H1 (cell line): ENCODE results near the gene SPIRE1. TPM values are rescaled to one million over a fixed set of nuclear protein-coding genes. Genes with fewer than 3 reads are reported as not detected.

Experiments used
- CTCF ChIA-PET: fragments of 300-600 bp; sonication (Branson Sonifier 250); formaldehyde crosslinking; loops from one replicate; lab custom pipeline; 2021; ENCODE audit not compliant: partially characterized antibody; lab: Charles Lee
- POLR2A ChIA-PET: fragments of 300-600 bp; sonication (Branson Sonifier 250); formaldehyde crosslinking; loops from one replicate; lab custom pipeline; 2021; ENCODE audit warnings: inconsistent platforms; ENCODE audit not compliant: partially characterized antibody; lab: Charles Lee
- DNase-seq, 2 experiments: peaks; one replicate each; pipeline versions ENCODE4 v3.0.0 to v3.0.0-alpha.2; 2010 to 2022; ENCODE audit warnings: low spot score in 2 of 2, low read depth in 1 of 2, mixed read lengths in 1 of 2
- FAIRE-seq: peaks from 2 replicates; lab custom pipeline; 2011; peaks lifted over from hg19 to GRCh38; lab: Jason Lieb, UNC
- H2AFZ ChIP-seq: 2 replicates; pipeline ENCODE4 v1.8.1; 2012; ENCODE audit warnings: low read length, inconsistent platforms
- H2AK5ac ChIP-seq: 2 replicates; pipeline ENCODE4 v1.6.1; 2013; ENCODE audit warnings: low read depth, low read length
- H2BK120ac ChIP-seq: replicated peaks from 2 replicates; pipeline ENCODE3; 2013; ENCODE audit warnings: low read depth, low read length, inconsistent platforms
- H2BK12ac ChIP-seq: 2 replicates; pipeline ENCODE4 v1.6.1; 2013; ENCODE audit warnings: low read depth, low read length
- H2BK15ac ChIP-seq: 2 replicates; pipeline ENCODE4 v1.6.1; 2013; ENCODE audit warnings: low read length
- H2BK20ac ChIP-seq: 2 replicates; pipeline ENCODE4 v1.6.1; 2013; ENCODE audit warnings: low read length
- H2BK5ac ChIP-seq: 2 replicates; pipeline ENCODE4 v1.6.1; 2013; ENCODE audit warnings: low read depth, low read length
- H3K14ac ChIP-seq: 2 replicates; pipeline ENCODE4 v1.6.1; 2013; ENCODE audit warnings: inconsistent platforms; ENCODE audit not compliant: insufficient read length
- H3K18ac ChIP-seq: 2 replicates; pipeline ENCODE4 v1.6.1; 2013; ENCODE audit warnings: low read length; ENCODE audit errors: extremely low read depth
- H3K23ac ChIP-seq: 2 replicates; pipeline ENCODE4 v1.6.1; 2013; ENCODE audit warnings: inconsistent platforms; ENCODE audit not compliant: insufficient read length
- H3K23me2 ChIP-seq: 2 replicates; pipeline ENCODE4 v1.6.1; 2013; ENCODE audit warnings: low read depth, low read length
- H3K27ac ChIP-seq: 2 replicates; pipeline ENCODE4 v1.6.1; 2011; ENCODE audit warnings: low read depth, low read length, inconsistent platforms
- H3K27me3 ChIP-seq, 4 experiments: replicated peaks in 1 of 4; 1 replicate in 1 of 4; 2 replicates in 3 of 4; pipeline versions ENCODE4 v1.6.1 to v1.8.1; 2011 to 2013; ENCODE audit warnings: low read length in 3 of 4, mild to moderate bottlenecking in 3 of 4, inconsistent platforms in 2 of 4, mixed read lengths in 2 of 4, moderate library complexity in 1 of 4; ENCODE audit not compliant: control insufficient read depth in 3 of 4, insufficient read depth in 3 of 4; ENCODE audit errors: extremely low read depth in 1 of 4
- H3K36me3 ChIP-seq, 4 experiments: 2 replicates each; pipeline versions ENCODE4 v1.6.1 to v1.8.1; 2011 to 2013; ENCODE audit warnings: mild to moderate bottlenecking in 4 of 4, low read length in 3 of 4, moderate library complexity in 2 of 4, control low read depth in 1 of 4, inconsistent platforms in 1 of 4; ENCODE audit not compliant: insufficient read depth in 4 of 4, control insufficient read depth in 2 of 4
- H3K4ac ChIP-seq: replicated peaks from 2 replicates; pipeline ENCODE3; 2013; ENCODE audit warnings: low read length, low read depth, mixed read lengths, inconsistent platforms; ENCODE audit not compliant: insufficient read length
- H3K4me1 ChIP-seq, 4 experiments: replicated peaks in 1 of 4; 1 replicate in 1 of 4; 2 replicates in 3 of 4; pipeline versions ENCODE4 v1.6.1 to v1.8.1; 2011 to 2013; ENCODE audit warnings: low read length in 3 of 4, inconsistent platforms in 2 of 4, mixed read lengths in 1 of 4; ENCODE audit not compliant: insufficient read depth in 4 of 4, control insufficient read depth in 3 of 4
- H3K4me2 ChIP-seq, 2 experiments: 2 replicates each; pipeline versions ENCODE4 v1.6.1 to v1.8.1; 2011 to 2013; ENCODE audit warnings: low read depth in 2 of 2, low read length in 2 of 2, control low read depth in 1 of 2, inconsistent platforms in 1 of 2, mild to moderate bottlenecking in 1 of 2; ENCODE audit not compliant: insufficient read depth in 1 of 2
- H3K4me3 ChIP-seq, 4 experiments: fragments of 200-600, 300-600 bp in 1 of 4; sonication (generic), shearing (Covaris generic), sonication (Bioruptor Twin) in 1 of 4; 2 replicates each; pipeline versions ENCODE4 v1.5.1 to v1.8.1; 2011 to 2016; ENCODE audit warnings: low read length in 4 of 4, low read depth in 3 of 4, control low read depth in 2 of 4, inconsistent platforms in 2 of 4, mild to moderate bottlenecking in 2 of 4, mixed read lengths in 1 of 4, moderate library complexity in 1 of 4; ENCODE audit not compliant: insufficient read depth in 2 of 4; ENCODE audit errors: extremely low read depth in 1 of 4
- H3K56ac ChIP-seq: replicated peaks from 2 replicates; pipeline ENCODE3; 2013; ENCODE audit warnings: low read depth, mild to moderate bottlenecking, mixed read lengths, low read length, inconsistent platforms; ENCODE audit not compliant: insufficient read length
- H3K79me1 ChIP-seq: 2 replicates; pipeline ENCODE4 v1.6.1; 2013; ENCODE audit warnings: low read depth, low read length, control low read depth
- H3K79me2 ChIP-seq, 2 experiments: 2 replicates each; pipeline versions ENCODE4 v1.6.1 to v1.8.1; 2012 to 2013; ENCODE audit warnings: low read length in 2 of 2, mild to moderate bottlenecking in 2 of 2, inconsistent platforms in 1 of 2; ENCODE audit not compliant: insufficient read depth in 2 of 2, control insufficient read depth in 1 of 2
- H3K9ac ChIP-seq, 4 experiments: replicated peaks in 1 of 4; 1 replicate in 1 of 4; 2 replicates in 3 of 4; pipeline versions ENCODE4 v1.6.1 to v1.8.1; 2011 to 2013; ENCODE audit warnings: low read depth in 3 of 4, low read length in 3 of 4, control low read depth in 2 of 4, mild to moderate bottlenecking in 2 of 4, moderate library complexity in 2 of 4, inconsistent platforms in 1 of 4; ENCODE audit errors: extremely low read depth in 1 of 4
- H3K9me3 ChIP-seq, 2 experiments: 2 replicates each; pipeline versions ENCODE4 v1.6.1 to v1.8.1; 2012 to 2013; ENCODE audit warnings: mild to moderate bottlenecking in 2 of 2, moderate library complexity in 2 of 2, control low read depth in 1 of 2, inconsistent platforms in 1 of 2, low read depth in 1 of 2, low read length in 1 of 2, mixed read lengths in 1 of 2; ENCODE audit not compliant: insufficient read depth in 2 of 2
- H4K20me1 ChIP-seq, 2 experiments: replicated peaks in 1 of 2; 2 replicates each; pipeline versions ENCODE3 to v1.8.1; 2011 to 2013; ENCODE audit warnings: inconsistent platforms in 2 of 2, low read length in 2 of 2, mild to moderate bottlenecking in 1 of 2; ENCODE audit not compliant: insufficient read depth in 2 of 2, control insufficient read depth in 1 of 2
- H4K5ac ChIP-seq: 2 replicates; pipeline ENCODE4 v1.6.1; 2013; ENCODE audit warnings: low read length, low read depth, mixed read lengths, inconsistent platforms; ENCODE audit not compliant: insufficient read length
- H4K8ac ChIP-seq: 2 replicates; pipeline ENCODE4 v1.8.0; 2013; ENCODE audit warnings: mild to moderate bottlenecking, moderate library complexity, low read length, inconsistent platforms; ENCODE audit not compliant: insufficient read depth; ENCODE audit errors: extremely low read depth
- H4K91ac ChIP-seq: replicated peaks from 2 replicates; pipeline ENCODE3; 2013; ENCODE audit warnings: low read length, mixed read lengths, inconsistent platforms; ENCODE audit not compliant: insufficient read length
- BACH1 ChIP-seq: IDR thresholded peaks from 2 replicates; pipeline ENCODE4 v1.6.1; 2012; ENCODE audit warnings: low read length, improper control_type of control experiment
- CEBPB ChIP-seq: IDR thresholded peaks from 2 replicates; pipeline ENCODE4 v1.6.1; 2012; ENCODE audit warnings: low read depth, low read length
- E2F6 ChIP-seq: IDR thresholded peaks from 2 replicates; pipeline ENCODE4 v1.6.1; 2012; ENCODE audit warnings: inconsistent platforms
- HDAC2 ChIP-seq, 2 experiments: fragments of 300-600 bp in 1 of 2; sonication (generic) in 1 of 2; IDR thresholded peaks; 2 replicates each; pipeline ENCODE4 v1.6.1; 2011 to 2012; ENCODE audit warnings: low read depth in 2 of 2, low read length in 2 of 2, mild to moderate bottlenecking in 2 of 2, moderate library complexity in 2 of 2, borderline replicate concordance in 1 of 2, inconsistent platforms in 1 of 2
- JUN ChIP-seq: IDR thresholded peaks from 2 replicates; pipeline ENCODE4 v1.6.1; 2011; ENCODE audit warnings: low read depth, mild to moderate bottlenecking, improper control_type of control experiment, low read length
- NANOG ChIP-seq: IDR thresholded peaks from 2 replicates; pipeline ENCODE4 v1.6.1; 2011; ENCODE audit warnings: low read length, low read depth, mild to moderate bottlenecking, inconsistent platforms; ENCODE audit not compliant: insufficient read depth, poor library complexity, severe bottlenecking
- POLR2AphosphoS5 ChIP-seq: IDR thresholded peaks from 2 replicates; pipeline ENCODE4 v1.6.1; 2011; ENCODE audit warnings: low read depth, low read length
- SAP30 ChIP-seq: fragments of 300-600 bp; sonication (generic); IDR thresholded peaks from 2 replicates; pipeline ENCODE4 v1.7.1; 2012; ENCODE audit warnings: low read length, moderate library complexity, mild to moderate bottlenecking, inconsistent platforms; ENCODE audit not compliant: insufficient read depth, insufficient replicate concordance
- SIRT6 ChIP-seq: IDR thresholded peaks from one replicate; pipeline ENCODE4 v1.7.1; 2012; ENCODE audit warnings: low read length, inconsistent platforms
- SP1 ChIP-seq: IDR thresholded peaks from 2 replicates; pipeline ENCODE4 v1.6.1; 2011; ENCODE audit warnings: low read depth, low read length
- TEAD4 ChIP-seq: IDR thresholded peaks from 2 replicates; pipeline ENCODE4 v1.6.1; 2012; ENCODE audit warnings: low read depth, low read length, inconsistent platforms, mixed read lengths
- USF2 ChIP-seq: IDR thresholded peaks from 2 replicates; pipeline ENCODE4 v1.6.1; 2011; ENCODE audit warnings: low read length, improper control_type of control experiment
- YY1 ChIP-seq: IDR thresholded peaks from 2 replicates; pipeline ENCODE4 v1.6.1; 2011; ENCODE audit warnings: low read depth, mild to moderate bottlenecking, low read length
- WGBS, 2 experiments: shearing (Covaris generic) in 1 of 2; methylation state at CpG; one replicate each; pipeline versions ENCODE4 v1.1.6 to v1.1.7; 2013 to 2015; ENCODE audit warnings: low lambda C conversion rate in 2 of 2, mixed read lengths in 2 of 2, inconsistent platforms in 1 of 2, low coverage in 1 of 2, missing lambda C conversion rate in 1 of 2; ENCODE audit not compliant: insufficient replicate concordance in 2 of 2, insufficient coverage in 1 of 2, insufficient read length in 1 of 2; ENCODE audit errors: extremely low coverage in 1 of 2, missing lambda C conversion rate in 1 of 2; 5-methylcytosine and 5-hydroxymethylcytosine counted together
- polyA plus RNA-seq, 7 experiments: library from polyadenylated mRNA; depleted of rRNA in 3 of 7; stranded (reverse) in 5 of 7; unstranded in 2 of 7; fragments of >200 nt in 5 of 7; fragments of 200-250 nt in 2 of 7; gene quantifications; 1 replicate in 5 of 7; 2 replicates in 1 of 7; 4 replicates in 1 of 7; pipeline versions ENCODE4 v1.2.1 to v1.2.3, GENCODE V29; 2011 to 2013; ENCODE audit warnings: missing spikeins in 2 of 7, mixed read lengths in 2 of 7
- total RNA-seq: library from RNA; stranded (reverse); fragmentation: NEBNext Ultra II Directional; extraction: Animal tissue kit (Norgen Biotek cat#: 25700); gene quantifications from 2 replicates; pipeline ENCODE4 v1.2.1, GENCODE V29; 2021

The SPIRE1 gene
- total and polyA plus RNA-seq, 2 of the 8 experiments (the other 6 are each of a cell fraction or from before 2014, with no cell fraction given), result 6.0 to 21.5 TPM

- no peak overlapping the region for H3K23ac ChIP-seq
- H3K79me2 ChIP-seq, result no peaks in the 10 kb centered on the region
- H3K23me2 ChIP-seq, result no peaks in the 10 kb centered on the region
- no peak overlapping the region for H3K18ac ChIP-seq
- H2BK15ac ChIP-seq, result no peak overlapping the region
- POLR2A ChIA-PET, result interaction anchor here (1.8 kb wide), 1 partner anchor 22 kb away, joined by 4 read pairs; no protein-coding TSS in a partner anchor
- H2BK120ac ChIP-seq, result no peak overlapping the region
- H3K9me3 ChIP-seq, result peaks cover 0 to 9% of the 10 kb centered on the region in 2 experiments; a peak in 1 of 4 replicates
- H3K4ac ChIP-seq, result no peak overlapping the region
- H2BK12ac ChIP-seq, result no peak overlapping the region
- no peak overlapping the region for H2BK20ac ChIP-seq
- H3K4me2 ChIP-seq, result no peak overlapping the region
- DNase-seq (no peak), FAIRE-seq (no peak)
- no peak overlapping the region for H3K14ac ChIP-seq
- H3K4me3 ChIP-seq, result no peak overlapping the region
- H3K56ac ChIP-seq, result no peak overlapping the region
- H3K36me3 ChIP-seq, result peaks cover 0 to 6% (median 3%) of the 10 kb centered on the region in 4 experiments; a peak in 5 of 8 replicates
- CTCF ChIA-PET, result interaction anchor here (0.6 to 1.4 kb wide), 3 partner anchors 9 to 35 kb away, joined by 3 read pairs; no protein-coding TSS in a partner anchor
- H2AK5ac ChIP-seq, result no peak overlapping the region
- H4K8ac ChIP-seq, result no peak overlapping the region
- no peaks in the 10 kb centered on the region for H4K20me1 ChIP-seq
- no peaks in the 10 kb centered on the region for H3K79me1 ChIP-seq
- H3K9ac ChIP-seq, result no peak overlapping the region
- H3K27ac ChIP-seq, result no peak overlapping the region
- H2AFZ ChIP-seq, result no peak overlapping the region
- no peaks in the 10 kb centered on the region for H3K4me1 ChIP-seq
- H4K5ac ChIP-seq, result no peak overlapping the region
- WGBS, 2 experiments, result 91% methylated on average over 4 of the region's 4 CpGs; no CpG with 5 or more reads in 1 of the 2 experiments
- H4K91ac ChIP-seq, result no peak overlapping the region
- no peak overlapping the region for H2BK5ac ChIP-seq
- H3K27me3 ChIP-seq, result no peaks in the 10 kb centered on the region
- TF ChIP-seq YY1 (no peak), SIRT6 (no peak), HDAC2 (IDR thresholded peaks at IDR 0.05; ENCODE audit: borderline replicate concordance in 1 of 2, low read depth in 2 of 2, low read length in 2 of 2) (no peak), USF2 (no peak), SAP30 (no peak), TEAD4 (no peak), E2F6 (no peak), NANOG (no peak), BACH1 (no peak), SP1 (no peak), JUN (no peak), CEBPB (no peak), POLR2AphosphoS5 (no peak)
These were observed 212.4 kb downstream of the SPIRE1 start for GRCh38 chr18:12445554-12445953.
